Stimulated activated memory B cell treated with anti-CD40 and anti-IgM and Interleukin-4, amounts not matched to agents 10 μg/mL and 1 μg/mL and 100 μg/mL, for 72 hours (primary cell): ENCODE measurements around the gene UBE2B.
A peak's percentile ranks its signal among the peaks of the same experiment; 100 is the strongest.
"Not testable (repeated sequence)": the region's sequence is repeated elsewhere in the genome, so short reads cannot be mapped to it uniquely, and the experiment has no call there.

Source experiments
- ATAC-seq: fragments of 150-1000 bp; cut with Tn5 transposase; 2 replicates; pipeline ENCODE4 v1.10.0; 2021
- H3K27ac Mint-ChIP-seq: one replicate; pipeline ENCODE4 v1.8.0; 2022; ENCODE audit warnings: mild to moderate bottlenecking, mixed read lengths
- H3K27me3 Mint-ChIP-seq: one replicate; pipeline ENCODE4 v1.8.0; 2022; ENCODE audit warnings: mixed read lengths
- H3K36me3 Mint-ChIP-seq: one replicate; pipeline ENCODE4 v1.8.0; 2022; ENCODE audit warnings: mixed read lengths
- H3K4me1 Mint-ChIP-seq: one replicate; pipeline ENCODE4 v1.8.0; 2022; ENCODE audit warnings: mixed read lengths
- H3K4me3 Mint-ChIP-seq: one replicate; pipeline ENCODE4 v1.8.0; 2022; ENCODE audit warnings: mild to moderate bottlenecking, moderate library complexity, mixed read lengths
- H3K9me3 Mint-ChIP-seq: one replicate; pipeline ENCODE4 v1.8.0; 2022; ENCODE audit warnings: mixed read lengths

UBE2B gene

GRCh38 chr5:134370871-134371833 is at the start of gene UBE2B:
TSS of gene UBE2B (plus strand) at chr5:134371569. CDS start at chr5:134371596, 27 bp downstream.
- Mint-ChIP-seq H3K27me3 (no peaks in the 10 kb centered on the region), H3K9me3 (peaks cover 3% of the 10 kb centered on the region), H3K27ac (peak within 1 kb of the TSS; percentile 96), H3K36me3 (peaks cover 12% of the 10 kb centered on the region), H3K4me1 (peaks cover 53% of the 10 kb centered on the region), H3K4me3 (peak within 1 kb of the TSS; percentile 96)
- peak; percentile 91 for ATAC-seq

- Mint-ChIP-seq H3K27ac (no peak overlapping the region), H3K4me1 (no peaks in the 10 kb centered on the region), H3K27me3 (no peaks in the 10 kb centered on the region), H3K36me3 (peaks cover 27% of the 10 kb centered on the region), H3K4me3 (no peak overlapping the region), H3K9me3 (peaks cover 17% of the 10 kb centered on the region)
- ATAC-seq, result no peak
Observed at GRCh38 chr5:134327327-134327726, 44.0 kb upstream of the UBE2B start.

- Mint-ChIP-seq H3K27ac (no peak overlapping the region), H3K4me1 (no peaks in the 10 kb centered on the region), H3K9me3 (peaks cover 26% of the 10 kb centered on the region), H3K36me3 (peaks cover 36% of the 10 kb centered on the region), H3K27me3 (no peaks in the 10 kb centered on the region), H3K4me3 (no peak overlapping the region)
- ATAC-seq, result no peak
Observed at GRCh38 chr5:134328619-134329018, 42.8 kb upstream of the UBE2B start.

- not testable (repeated sequence) for H3K27me3 Mint-ChIP-seq, H3K4me3 Mint-ChIP-seq, ATAC-seq, H3K27ac Mint-ChIP-seq, H3K4me1 Mint-ChIP-seq
- Mint-ChIP-seq H3K9me3 (peaks cover 20% of the 10 kb centered on the region), H3K36me3 (peaks cover 43% of the 10 kb centered on the region)
Observed at GRCh38 chr5:134336833-134337232, 34.5 kb upstream of the UBE2B start.

GRCh38 chr5:134343500-134343899 is 27.9 kb upstream of the UBE2B start:
- not testable (repeated sequence) for H3K4me3 Mint-ChIP-seq, H3K27me3 Mint-ChIP-seq, H3K27ac Mint-ChIP-seq, ATAC-seq, H3K4me1 Mint-ChIP-seq, H3K9me3 Mint-ChIP-seq
- peaks cover 16% of the 10 kb centered on the region for H3K36me3 Mint-ChIP-seq

GRCh38 chr5:134345476-134345875 is 25.9 kb upstream of the UBE2B start:
- not testable (repeated sequence) for H3K27me3 Mint-ChIP-seq, H3K4me1 Mint-ChIP-seq, H3K36me3 Mint-ChIP-seq, H3K9me3 Mint-ChIP-seq, H3K4me3 Mint-ChIP-seq, ATAC-seq, H3K27ac Mint-ChIP-seq

- ATAC-seq, result no peak
- H3K9me3 Mint-ChIP-seq, result no peaks in the 10 kb centered on the region
- H3K4me1 Mint-ChIP-seq, result no peaks in the 10 kb centered on the region
- no peak overlapping the region for H3K27ac Mint-ChIP-seq
- H3K4me3 Mint-ChIP-seq, result no peak overlapping the region
- no peaks in the 10 kb centered on the region for H3K27me3 Mint-ChIP-seq
- H3K36me3 Mint-ChIP-seq, result peaks cover 6% of the 10 kb centered on the region
Observed at GRCh38 chr5:134345996-134346395, 25.4 kb upstream of the UBE2B start.

GRCh38 chr5:134349463-134349862 is 21.9 kb upstream of the UBE2B start:
- Mint-ChIP-seq H3K27ac (no peak overlapping the region), H3K36me3 (peaks cover 6% of the 10 kb centered on the region), H3K4me1 (no peaks in the 10 kb centered on the region), H3K27me3 (no peaks in the 10 kb centered on the region), H3K4me3 (no peak overlapping the region), H3K9me3 (no peaks in the 10 kb centered on the region)
- no peak for ATAC-seq

- H3K4me1 Mint-ChIP-seq, result peaks cover 5% of the 10 kb centered on the region
- H3K27ac Mint-ChIP-seq, result no peak overlapping the region
- no peaks in the 10 kb centered on the region for H3K27me3 Mint-ChIP-seq
Observed at GRCh38 chr5:134355681-134356080, 15.7 kb upstream of the UBE2B start.

GRCh38 chr5:134365604-134366003 is 5.8 kb upstream of the UBE2B start:
- Mint-ChIP-seq H3K4me3 (no peak overlapping the region), H3K36me3 (peaks cover 7% of the 10 kb centered on the region), H3K4me1 (peaks cover 40% of the 10 kb centered on the region), H3K27me3 (no peaks in the 10 kb centered on the region), H3K9me3 (peaks cover 3% of the 10 kb centered on the region), H3K27ac (no peak overlapping the region)
- ATAC-seq, result no peak

More at GRCh38 chr5:134355681-134356080, 15.7 kb upstream of the UBE2B start:
- Mint-ChIP-seq H3K36me3 (peaks cover 12% of the 10 kb centered on the region), H3K9me3 (no peaks in the 10 kb centered on the region), H3K4me3 (no peak overlapping the region)
- no peak for ATAC-seq

GRCh38 chr5:134370311-134370870 is 978 bp upstream of the UBE2B start:
- Mint-ChIP-seq H3K4me1 (peaks cover 58% of the 10 kb centered on the region), H3K9me3 (peaks cover 3% of the 10 kb centered on the region), H3K36me3 (peaks cover 7% of the 10 kb centered on the region), H3K27ac (peak overlapping the region; percentile 96), H3K27me3 (no peaks in the 10 kb centered on the region), H3K4me3 (peak overlapping the region; percentile 96)
- ATAC-seq, result peak; percentile 21

- no peaks in the 10 kb centered on the region for H3K27me3 Mint-ChIP-seq
- peak overlapping the region; percentile 96 for H3K27ac Mint-ChIP-seq
- peaks cover 10% of the 10 kb centered on the region for H3K36me3 Mint-ChIP-seq
- peaks cover 46% of the 10 kb centered on the region for H3K4me1 Mint-ChIP-seq
- peak overlapping the region; percentile 96 for H3K4me3 Mint-ChIP-seq
- ATAC-seq, result peak; percentile 4
- peaks cover 3% of the 10 kb centered on the region for H3K9me3 Mint-ChIP-seq
Observed at GRCh38 chr5:134371834-134372340, 518 bp downstream of the UBE2B start.

GRCh38 chr5:134373633-134374032 is 2.3 kb downstream of the UBE2B start:
- H3K4me3 Mint-ChIP-seq, result peak overlapping the region; percentile 54
- peaks cover 38% of the 10 kb centered on the region for H3K4me1 Mint-ChIP-seq
- not testable (repeated sequence) for H3K9me3 Mint-ChIP-seq, H3K27me3 Mint-ChIP-seq, ATAC-seq, H3K27ac Mint-ChIP-seq
- peaks cover 14% of the 10 kb centered on the region for H3K36me3 Mint-ChIP-seq

- ATAC-seq, result no peak
- H3K4me3 Mint-ChIP-seq, result no peak overlapping the region
- H3K4me1 Mint-ChIP-seq, result peaks cover 38% of the 10 kb centered on the region
- no peaks in the 10 kb centered on the region for H3K27me3 Mint-ChIP-seq
- H3K27ac Mint-ChIP-seq, result no peak overlapping the region
- no peaks in the 10 kb centered on the region for H3K9me3 Mint-ChIP-seq
- H3K36me3 Mint-ChIP-seq, result peaks cover 16% of the 10 kb centered on the region
Observed at GRCh38 chr5:134374232-134374631, 2.9 kb downstream of the UBE2B start.

- no peak for ATAC-seq
- Mint-ChIP-seq H3K4me3 (no peak overlapping the region), H3K9me3 (no peaks in the 10 kb centered on the region), H3K27me3 (no peaks in the 10 kb centered on the region), H3K36me3 (peaks cover 31% of the 10 kb centered on the region), H3K27ac (no peak overlapping the region), H3K4me1 (peaks cover 16% of the 10 kb centered on the region)
Observed at GRCh38 chr5:134380346-134380745, 9.0 kb downstream of the UBE2B start.
